CD4-positive, alpha-beta T cell treated with Interleukin-2 at 100 ng/mL for 4 hours (primary cell): Measurements from ENCODE around the gene NRSN2.
"Not testable (repeated sequence)": the region's sequence is repeated elsewhere in the genome, so short reads cannot be mapped to it uniquely, and the experiment has no call there.

Experiments
- DNase-seq: peaks from one replicate; pipeline ENCODE4 v3.0.0-alpha.2; 2020; ENCODE audit warnings: low spot score

Gene NRSN2

DNA sequence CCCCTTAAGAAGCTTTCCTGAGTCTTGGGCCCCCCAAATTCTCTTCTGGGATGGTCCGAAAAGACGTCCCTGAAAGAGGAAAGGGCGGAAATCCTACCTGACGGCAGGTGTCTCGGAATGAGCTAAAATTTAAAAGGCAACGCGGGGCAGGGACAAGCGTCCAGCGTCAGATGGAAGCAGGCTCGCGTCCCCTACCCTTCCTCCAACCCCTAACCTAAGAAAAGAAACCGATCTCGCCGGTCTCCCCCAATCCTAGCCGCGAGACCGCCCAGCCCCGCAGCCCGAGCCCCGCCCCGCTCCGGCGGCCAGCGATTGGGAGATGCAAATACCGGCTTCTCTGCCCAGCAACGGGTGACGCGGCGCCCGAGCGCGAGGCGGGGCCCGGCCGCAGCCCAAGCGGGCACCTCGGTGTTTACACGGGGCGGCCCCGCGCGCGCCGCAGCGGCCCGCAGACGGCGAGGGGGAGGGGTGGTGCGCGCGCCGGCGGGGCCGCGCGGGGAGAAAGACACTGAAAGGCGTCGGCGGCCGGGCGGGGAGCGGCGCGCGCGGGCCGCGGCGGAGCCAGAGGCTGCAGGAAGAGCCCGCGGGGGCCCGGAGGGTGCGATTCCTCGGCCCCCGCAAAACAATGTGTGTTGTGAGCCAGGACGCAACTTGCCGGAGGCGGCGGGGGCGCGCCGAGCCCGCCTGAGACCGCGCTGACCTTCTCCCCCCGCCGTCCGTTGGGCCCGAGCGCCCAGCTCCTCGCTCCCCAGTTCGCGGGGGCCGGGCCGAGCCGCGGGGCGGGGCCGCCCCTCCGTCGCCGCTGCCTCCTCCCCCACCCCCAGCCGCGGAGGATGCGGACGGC is 21.6 kb upstream of the NRSN2 start, which contains the start of gene SOX12:
SOX12 (plus strand) TSS at position 508 of the 844 bp plus-strand sequence. CDS start 373 bp downstream, outside the sequence.
- peak; percentile 94 for DNase-seq

DNA sequence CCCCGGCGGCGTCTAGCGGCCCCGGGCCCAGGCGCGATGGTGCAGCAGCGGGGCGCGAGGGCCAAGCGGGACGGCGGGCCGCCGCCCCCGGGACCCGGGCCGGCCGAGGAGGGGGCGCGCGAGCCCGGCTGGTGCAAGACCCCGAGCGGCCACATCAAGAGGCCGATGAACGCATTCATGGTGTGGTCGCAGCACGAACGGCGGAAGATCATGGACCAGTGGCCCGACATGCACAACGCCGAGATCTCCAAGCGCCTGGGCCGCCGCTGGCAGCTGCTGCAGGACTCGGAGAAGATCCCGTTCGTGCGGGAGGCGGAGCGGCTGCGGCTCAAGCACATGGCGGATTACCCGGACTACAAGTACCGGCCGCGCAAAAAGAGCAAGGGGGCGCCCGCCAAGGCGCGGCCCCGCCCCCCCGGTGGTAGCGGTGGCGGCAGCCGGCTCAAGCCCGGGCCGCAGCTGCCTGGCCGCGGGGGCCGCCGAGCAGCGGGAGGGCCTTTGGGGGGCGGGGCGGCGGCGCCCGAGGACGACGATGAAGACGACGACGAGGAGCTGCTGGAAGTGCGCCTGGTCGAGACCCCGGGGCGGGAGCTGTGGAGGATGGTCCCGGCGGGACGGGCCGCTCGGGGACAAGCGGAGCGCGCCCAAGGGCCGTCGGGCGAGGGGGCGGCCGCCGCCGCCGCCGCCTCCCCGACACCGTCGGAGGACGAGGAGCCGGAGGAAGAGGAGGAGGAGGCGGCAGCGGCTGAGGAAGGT is 20.8 kb upstream of the NRSN2 start:
- peak; percentile 26 for DNase-seq

DNA sequence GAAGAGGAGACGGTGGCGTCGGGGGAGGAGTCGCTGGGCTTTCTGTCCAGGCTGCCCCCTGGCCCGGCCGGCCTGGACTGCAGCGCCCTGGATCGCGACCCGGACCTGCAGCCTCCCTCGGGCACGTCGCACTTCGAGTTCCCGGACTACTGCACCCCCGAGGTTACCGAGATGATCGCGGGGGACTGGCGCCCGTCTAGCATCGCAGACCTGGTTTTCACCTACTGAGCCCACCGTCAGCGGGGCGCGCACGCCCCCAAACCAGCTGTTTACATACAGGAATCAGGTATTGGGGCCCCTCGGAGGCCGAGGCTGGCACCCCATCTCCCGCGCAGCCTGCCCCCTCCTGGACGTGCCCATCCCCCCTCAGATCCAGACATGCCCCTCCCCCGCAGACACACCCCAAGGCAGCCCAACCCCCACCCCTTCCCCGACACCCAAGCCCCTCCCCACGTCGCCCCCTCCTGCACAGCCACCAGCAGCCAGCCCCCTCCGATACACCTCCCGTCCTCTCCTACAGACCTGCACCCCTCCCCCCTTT is 20.2 kb upstream of the NRSN2 start:
- no peak for DNase-seq

DNA sequence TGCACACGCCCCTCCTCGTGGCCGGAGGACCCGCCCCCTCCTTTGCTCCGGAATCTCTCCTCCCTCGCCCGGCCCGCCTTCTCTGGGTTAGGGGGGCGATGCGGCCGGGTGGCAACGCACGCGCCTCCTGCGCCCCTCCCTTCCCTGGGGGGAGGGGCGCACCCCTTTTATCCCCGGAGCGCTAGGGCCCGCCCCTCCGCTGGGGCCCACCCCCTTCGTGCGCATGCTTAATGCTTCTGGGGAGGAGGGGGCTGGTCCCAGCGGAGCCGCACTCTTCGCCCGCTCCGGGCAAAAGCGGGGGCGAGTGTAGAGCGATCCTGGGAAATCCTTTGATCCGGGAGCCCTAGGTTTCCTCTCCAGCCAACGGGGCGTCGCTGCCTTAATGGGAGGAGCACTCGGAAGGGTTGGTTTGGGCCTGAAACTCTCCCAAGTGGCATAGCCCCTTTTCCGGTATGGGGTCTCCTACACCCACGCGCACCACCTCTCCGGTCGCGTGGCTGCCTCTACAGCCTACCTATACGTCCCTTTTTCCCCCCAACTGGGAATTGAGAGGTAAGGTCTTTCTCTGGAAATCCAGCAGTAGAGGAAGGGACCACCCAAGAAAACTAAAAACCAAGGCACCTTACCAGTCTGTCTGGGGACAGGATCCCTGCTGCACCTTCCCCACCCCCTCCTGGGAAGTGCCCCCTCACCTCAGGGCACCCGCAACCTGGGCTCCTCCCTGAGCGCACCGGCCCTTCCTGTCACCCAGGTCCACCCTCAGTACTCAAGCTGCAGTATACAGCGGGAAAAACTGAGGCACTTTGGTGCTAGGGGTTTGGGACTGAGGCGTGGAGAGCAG is 19.5 kb upstream of the NRSN2 start:
- peak; percentile 75 for DNase-seq

DNA sequence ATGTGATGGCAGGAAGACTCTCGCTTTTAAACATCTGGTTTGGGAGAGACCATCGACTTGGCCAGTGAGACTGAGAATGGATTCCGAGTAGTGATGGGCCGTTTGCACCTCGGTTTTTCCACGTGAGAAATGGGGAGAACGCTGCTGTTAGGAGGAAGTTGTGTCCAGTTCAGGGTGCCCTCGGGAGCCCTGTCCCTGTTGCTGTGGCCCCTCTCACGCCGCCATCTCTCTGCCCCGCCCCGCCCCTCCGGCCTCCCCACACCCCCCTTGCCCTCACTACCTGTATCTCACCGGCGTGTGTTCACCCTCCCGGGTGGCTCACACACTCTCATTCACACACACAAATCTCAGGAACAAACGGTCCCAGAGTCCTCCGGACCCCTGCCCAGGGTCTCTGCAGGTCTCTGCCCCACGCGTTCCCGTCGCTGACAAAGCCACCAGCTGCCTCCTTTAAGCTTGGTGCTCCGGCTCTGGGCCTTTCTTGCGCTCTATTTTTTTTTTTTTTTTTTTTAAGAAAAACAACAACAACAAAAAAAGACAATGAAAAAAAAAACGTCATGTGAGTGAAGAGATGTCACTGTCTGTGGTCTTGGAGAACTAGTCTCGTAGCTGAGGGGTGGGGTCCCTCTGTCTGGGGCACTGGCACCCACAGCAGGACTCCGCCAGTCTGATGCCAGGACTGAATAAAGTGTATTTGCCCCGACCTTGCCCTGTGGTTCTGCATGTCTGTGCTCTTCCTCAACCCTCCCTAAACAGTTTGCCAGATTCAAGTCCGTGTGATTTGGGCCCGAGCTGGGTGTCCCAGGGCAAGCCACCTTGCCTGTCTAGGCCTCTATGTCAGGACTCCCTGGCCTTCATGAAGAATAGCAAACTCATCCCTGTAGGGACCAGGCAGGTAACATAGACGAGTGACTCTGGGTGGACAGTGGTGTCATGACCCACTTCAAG is 18.6 kb upstream of the NRSN2 start:
- DNase-seq: no peak

DNA sequence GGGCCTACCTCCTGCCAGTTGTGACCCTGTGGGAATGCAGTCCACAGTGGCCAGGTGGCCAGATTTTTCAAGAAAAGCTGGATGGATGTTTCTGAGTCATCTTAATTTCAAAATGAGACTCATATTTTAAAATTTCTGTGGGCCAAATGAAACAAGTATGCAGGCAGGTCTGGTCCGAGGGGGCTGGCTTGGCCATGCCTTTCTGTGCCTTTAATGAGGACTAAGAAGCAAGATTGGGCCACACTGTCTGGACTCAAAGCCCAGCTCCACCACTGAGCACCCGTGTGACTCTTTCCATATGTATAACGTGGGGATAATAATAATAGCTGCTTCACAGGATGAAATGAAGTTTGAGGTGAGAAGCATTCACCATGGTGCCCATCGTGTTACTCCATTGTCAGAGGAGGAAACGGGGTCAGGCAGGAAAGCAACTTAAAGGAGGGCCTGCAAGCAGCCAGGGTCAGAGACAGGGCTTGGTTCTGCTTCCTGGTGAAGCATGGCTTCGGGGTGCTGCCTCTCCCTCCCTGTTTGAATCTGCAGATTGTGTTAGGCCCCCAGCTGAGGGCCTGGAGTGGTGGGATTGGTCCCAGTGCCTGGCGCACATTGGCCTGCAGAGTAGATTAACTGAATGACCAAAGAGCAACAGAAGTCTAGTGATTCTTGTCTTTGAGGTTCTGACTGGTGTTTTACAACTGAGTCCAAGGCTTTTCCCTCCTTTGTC is 17.8 kb upstream of the NRSN2 start:
- no peak for DNase-seq

DNA sequence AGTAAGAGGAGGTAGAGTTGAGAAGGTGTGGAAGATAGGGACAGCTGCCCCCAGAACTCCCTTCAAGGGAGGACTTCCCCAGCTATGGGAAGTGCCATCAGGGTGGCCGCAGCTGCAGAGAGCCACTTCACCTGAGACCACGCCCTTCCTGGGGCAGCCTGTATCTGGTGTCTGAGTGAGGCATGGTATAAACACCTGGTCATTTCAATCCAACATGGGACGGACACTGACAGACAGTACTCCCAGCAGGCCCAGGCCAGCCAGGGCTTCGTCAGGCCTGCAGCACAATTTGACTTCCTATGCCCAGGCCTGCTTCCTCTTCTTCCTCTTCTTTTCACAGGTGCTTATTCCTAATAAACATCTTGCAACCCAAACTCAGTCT is 17.1 kb upstream of the NRSN2 start:
- no peak for DNase-seq

DNA sequence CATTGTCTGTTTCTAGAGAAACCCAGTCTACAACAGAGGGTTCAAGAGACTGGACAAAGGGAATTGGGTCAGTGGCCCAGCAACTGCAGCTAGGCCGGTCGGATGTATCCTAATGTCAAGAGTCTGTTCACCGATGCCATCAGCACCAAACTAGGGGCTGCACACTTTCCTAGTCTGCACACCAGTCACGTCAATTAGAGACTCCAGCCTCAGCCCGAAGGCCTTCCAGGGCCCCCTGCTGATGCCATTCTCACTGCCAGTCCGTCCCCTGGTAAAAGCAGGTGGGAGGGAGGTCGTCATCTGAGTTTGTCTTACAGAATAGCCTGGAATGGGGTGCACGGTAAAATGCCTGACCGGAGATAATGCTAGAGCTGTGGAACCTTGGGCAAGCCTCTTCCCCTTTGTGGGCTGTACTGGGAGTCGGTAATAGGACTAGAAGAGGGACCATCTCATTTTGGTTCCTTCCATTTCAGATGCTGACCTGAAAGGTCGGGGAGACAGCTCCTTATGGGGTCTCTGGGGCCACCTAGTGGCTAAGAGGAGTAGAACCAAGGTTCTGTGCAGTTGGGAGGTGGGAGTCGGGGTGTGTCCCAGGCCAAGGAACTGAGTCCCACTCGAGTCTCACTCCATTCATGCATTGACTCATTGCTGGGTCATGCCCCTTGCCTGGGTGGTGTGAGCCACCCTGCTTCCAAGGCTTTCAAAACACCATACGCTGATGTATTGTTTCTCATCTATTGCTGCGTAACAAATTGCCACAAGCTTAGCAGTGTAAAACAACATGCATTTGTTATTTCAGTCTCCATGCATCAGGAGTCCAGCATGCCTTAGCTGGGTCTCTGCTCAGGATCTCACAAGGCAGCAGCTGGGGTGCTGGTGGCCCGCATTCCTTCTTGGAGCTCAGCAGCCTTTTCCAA is 16.4 kb upstream of the NRSN2 start:
- DNase-seq: peak; percentile 75

DNA sequence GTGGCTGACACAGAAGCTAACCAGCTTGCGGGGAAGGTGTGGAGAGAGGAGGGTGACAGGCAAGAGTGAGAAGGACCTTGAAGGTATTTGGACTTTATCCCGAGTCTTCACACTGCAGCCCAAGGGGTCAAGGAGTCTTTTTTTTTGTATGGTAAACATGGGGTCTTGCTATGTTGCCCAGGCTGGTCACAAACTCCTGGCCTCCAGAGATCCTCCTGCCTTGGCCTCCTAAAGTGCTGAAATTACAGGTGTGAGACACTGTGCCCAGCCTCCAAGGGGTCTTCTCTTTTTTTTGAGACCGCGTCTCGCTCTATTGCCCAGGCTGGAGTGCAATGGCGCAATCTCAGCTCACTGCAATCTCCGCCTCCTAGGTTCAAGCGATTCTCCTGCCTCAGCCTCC is 12.3 kb upstream of the NRSN2 start:
- DNase-seq: no peak

DNA sequence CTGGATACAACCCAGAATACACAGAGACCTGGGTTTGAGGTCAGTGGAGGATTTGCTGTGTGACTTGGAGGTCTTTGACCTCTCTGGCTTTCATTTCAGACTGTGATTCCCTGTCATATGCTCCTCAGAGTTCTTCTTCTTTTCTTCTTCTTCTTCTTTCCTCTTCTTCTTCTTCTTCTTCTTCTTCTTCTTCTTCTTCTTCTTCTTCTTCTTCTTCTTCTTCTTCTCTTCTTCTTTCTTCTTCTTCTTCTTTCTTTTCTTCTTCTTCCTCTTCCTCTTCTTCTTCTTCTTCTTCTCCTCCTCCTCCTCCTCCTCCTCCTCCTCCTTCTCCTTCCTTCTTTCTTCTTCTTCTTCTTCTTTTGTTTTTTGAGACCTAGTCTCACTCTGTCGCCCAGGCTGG is 10.9 kb upstream of the NRSN2 start:
- not testable (repeated sequence) for DNase-seq

DNA sequence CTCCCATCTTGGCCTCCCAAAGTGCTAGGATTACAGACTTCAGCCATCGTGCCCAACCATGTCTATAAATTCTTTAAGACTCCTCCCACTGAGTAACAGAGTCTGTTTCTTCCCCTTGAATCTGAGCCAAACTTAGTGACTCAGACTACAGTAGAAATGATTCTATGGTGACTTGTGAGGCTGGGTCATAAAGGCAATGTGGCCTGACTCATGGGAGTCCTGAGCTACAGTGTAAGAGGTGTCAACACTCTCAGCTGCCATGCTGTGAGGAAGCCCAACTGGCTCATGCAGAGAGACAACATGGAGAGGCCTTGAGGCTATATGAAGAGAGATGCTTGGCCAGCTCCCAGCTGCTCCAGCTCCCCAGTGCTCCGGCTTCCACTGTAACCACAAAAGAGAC is 5.2 kb upstream of the NRSN2 start:
- DNase-seq: peak; percentile 14

DNA sequence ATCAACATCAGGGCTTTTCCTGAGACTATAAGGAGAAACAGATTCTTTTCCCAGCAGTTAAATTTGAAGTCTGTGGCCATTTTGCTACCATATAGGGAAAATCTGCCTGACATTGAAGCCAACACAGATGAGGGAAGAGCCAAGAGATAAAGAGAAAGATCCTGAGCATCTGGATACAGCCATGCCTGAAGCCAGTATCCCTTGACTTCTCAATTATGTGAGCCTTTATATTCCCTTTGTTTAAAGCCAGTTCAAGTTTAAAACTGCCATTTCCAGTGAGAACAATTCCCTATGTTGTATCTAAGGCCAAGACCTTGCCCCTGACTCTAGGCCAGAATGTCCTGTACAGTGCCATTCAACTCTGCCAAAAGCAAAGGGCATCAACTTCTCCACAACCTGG is 3.8 kb upstream of the NRSN2 start:
- DNase-seq: no peak

DNA sequence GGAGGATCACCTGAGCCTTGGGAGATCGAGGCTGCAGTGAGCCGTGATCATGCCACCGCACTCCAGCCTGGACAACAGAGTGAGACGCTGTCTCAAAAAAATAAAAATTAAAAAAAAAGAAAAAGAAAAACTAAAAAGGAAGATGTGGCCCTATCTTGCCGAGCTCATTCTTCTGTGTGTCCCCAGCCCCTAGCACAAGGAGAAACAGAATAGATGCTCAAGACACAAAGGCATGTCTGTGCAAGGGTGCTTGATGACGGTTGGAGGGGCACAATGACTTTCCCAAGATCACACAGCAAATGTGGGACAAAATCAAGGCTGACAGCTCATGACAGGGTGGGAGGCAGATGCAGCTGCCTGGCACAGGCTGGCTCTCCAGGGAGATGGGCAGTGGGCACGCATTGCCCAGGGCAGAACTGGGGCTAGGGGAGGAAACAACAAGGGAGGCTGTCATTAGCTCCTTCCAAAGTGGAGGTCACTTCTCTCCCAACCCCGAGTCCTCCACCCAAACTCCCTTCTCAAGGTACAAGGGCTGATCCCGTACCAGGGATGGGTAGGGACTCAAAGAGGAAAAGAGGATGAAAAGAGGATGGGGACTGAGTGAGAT is 775 bp upstream of the NRSN2 start:
- DNase-seq: no peak

DNA sequence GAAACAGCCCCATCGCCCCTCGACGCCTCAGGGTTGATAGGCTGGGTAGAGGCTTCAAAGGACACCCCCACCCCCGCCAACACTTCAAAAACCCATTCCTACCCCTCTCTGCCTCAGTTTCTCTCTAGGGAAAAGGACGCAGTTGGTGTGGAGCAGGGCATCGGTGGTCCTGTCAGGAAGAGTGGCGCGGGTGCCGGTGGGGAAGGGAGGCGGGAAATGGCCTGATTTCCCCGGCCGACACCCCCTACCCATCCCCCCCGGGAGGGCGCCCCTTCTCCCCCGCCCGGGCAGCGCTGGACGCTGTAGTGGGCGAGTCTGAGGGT is 367 bp downstream of the NRSN2 start:
- no peak for DNase-seq

DNA sequence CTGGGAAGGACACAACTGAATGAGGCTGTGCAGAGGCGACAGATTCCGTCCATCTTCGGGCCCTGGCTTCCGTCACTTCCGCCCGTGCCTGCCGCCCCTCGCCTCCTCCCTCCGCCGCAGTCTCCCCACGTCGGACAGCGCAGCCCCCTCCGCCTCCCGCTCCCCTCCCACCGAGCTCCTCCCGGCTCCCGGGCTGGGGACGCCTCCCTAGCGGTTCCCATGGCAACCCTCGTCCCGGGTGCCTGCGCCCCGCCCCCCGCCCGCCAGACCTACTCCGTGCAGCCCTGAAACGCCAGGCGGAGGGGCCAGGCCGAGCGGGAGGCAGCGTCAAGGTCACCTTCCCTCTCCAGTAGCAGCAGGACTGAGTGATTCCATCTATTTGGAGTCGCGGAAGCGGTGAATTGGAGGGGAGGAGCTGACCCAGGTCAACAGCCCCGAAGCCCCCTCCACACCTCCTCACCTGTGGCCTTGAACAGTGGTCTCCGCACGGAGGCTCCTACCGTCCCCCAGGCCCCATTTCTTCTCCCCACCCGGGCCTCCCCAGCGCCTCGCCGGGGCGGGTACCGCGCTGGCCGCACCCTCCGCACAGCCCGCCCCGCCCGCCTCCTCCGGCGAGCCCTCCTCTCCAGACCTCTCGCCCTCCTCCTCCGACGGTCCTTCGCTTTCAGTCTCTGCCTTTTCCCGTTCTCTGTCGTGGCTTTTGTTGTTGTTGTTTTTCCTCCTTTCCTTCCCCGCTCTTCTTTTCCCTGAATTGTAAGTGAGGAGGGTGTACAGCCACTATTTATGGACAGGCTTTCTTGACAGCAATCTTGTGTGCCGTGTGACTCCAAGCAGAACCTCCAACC is 951 bp downstream of the NRSN2 start:
- DNase-seq: peak; percentile 53

DNA sequence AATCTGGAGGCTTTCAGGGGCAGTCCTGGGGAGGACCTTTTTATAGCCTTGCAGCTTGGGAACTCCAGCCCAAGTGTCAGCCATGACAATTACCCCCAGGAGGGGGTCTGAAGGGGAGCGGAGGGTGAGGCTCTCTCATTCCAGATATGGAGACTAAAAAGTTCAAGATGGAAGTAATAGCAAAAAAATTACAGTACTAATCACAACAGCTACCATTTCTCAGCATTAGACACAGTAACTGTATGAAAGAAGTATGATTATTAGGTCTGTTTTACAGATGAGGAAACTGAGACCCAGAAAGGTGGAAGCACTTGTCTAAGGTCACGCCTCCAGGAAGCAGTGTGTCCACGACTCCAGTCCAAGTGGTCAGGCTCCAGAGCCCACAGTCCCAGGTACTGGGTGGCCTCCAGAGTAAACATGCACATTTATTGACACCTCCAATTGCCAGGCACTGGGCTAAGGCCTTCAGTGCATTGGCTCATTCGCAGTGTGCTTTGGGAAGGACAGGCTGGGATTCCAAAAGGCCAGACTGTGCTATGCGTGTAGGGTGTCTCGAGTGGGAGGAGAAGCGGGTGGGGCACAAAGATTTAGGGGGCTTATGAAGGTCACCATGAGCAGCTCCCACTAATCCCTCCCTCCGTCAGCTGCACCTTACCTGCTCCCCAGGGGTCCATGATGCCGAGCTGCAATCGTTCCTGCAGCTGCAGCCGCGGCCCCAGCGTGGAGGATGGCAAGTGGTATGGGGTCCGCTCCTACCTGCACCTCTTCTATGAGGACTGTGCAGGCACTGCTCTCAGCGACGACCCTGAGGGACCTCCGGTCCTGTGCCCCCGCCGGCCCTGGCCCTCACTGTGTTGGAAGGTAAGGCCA is 2.3 kb downstream of the NRSN2 start:
- DNase-seq: no peak

DNA sequence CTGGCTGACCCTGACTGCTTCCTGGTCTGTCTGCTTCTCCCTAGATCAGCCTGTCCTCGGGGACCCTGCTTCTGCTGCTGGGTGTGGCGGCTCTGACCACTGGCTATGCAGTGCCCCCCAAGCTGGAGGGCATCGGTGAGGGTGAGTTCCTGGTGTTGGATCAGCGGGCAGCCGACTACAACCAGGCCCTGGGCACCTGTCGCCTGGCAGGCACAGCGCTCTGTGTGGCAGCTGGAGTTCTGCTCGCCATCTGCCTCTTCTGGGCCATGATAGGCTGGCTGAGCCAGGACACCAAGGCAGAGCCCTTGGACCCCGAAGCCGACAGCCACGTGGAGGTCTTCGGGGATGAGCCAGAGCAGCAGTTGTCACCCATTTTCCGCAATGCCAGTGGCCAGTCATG is 6.3 kb downstream of the NRSN2 start:
- no peak for DNase-seq
